ENCODE results near the gene TBC1D22B.
"Not testable (repeated sequence)": the region's sequence is repeated elsewhere in the genome, so short reads cannot be mapped to it uniquely, and the experiment has no call there.

Gene TBC1D22B

GRCh38 chr6:37303091-37303660, 45.6 kb downstream of the TBC1D22B start:
- DNase-seq (ENCODE audit: low read depth in 2 of 2) = no peak

DNA sequence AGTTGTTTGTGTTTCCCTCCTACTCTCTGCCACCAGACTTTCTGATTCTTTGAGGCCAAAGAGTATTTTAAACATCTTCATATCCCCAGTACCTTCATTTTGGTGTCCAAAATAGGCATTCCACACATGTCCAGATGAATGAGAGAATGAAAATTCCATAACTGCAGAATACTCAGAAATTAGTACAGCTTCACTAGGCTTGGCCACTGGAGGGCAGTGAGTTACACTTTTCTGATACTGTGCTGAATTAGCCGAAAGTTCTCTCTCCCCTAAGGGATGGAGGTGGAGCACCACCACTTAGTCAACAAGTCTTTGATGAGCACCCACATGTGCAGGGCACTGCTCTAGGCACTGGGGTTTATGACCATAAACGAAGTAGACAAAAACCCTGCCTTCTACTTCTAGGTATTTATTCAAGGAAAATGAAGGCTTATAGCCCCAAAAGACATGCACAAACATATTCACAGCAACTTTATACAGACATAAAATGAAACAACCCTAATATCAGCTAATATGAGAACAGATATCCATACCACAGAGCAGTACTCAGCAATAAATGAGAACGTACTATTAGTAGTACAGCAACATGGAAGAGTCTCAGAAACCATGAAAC, 46.4 kb downstream of the TBC1D22B start:
- no peak for DNase-seq (ENCODE audit: low read depth in 2 of 2)

DNA sequence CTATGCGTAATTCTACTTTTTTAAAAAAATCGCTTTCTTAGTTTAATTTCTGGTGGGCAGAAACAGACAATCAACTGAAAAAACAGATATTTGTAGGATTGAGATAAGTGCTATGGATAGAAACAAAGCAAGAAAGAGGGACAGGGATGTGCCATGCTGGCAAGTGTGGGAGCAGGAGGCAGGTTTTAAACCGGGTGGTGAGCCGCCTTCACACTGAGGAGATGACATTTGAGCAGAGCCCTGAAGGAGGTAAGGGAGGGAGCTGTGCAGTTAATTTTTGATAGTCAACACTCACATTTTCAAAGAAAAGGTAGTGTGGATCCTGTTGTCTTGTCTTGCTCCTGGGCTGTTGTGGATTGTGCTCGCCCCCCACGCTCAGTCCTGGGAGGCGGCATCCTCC, 47.2 kb downstream of the TBC1D22B start:
- DNase-seq (ENCODE audit: low read depth in 2 of 2) = no peak

GRCh38 chr6:37305841-37306425, 48.4 kb downstream of the TBC1D22B start:
- no peak for DNase-seq (ENCODE audit: low read depth in 2 of 2)

DNA sequence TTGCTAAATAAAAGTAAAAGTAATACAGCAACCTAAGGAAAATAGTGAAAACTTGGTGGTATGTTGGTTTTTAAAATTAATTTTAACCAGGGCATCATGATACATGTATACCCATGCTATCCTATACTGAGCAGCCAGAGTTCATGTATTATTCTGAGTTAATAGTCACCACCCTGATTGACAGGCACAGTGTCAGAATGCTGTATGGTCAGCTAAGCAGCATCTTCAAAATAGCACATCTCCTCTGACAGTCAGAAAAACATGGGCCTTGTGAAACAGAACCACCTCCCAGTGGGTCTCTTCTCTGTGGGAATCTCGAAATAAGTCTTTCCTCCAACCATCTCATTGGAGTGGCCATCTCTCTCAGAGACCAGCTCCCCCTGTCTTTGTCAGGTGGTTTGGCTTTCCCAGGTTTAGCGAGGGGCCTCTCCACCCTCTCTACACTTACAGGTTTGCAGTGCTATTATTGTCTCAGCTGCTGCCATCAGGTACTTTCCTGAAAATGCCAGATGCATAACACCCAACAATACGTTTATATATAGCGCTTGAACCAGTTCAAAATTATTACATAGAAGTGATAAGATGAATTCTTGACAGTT, 49.2 kb downstream of the TBC1D22B start:
- DNase-seq (ENCODE audit: low read depth in 2 of 2) = no peak

- DNase-seq (ENCODE audit: low read depth in 2 of 2) = not testable (repeated sequence)
Observed at GRCh38 chr6:37307484-37307883, 49.9 kb downstream of the TBC1D22B start.

- DNase-seq (ENCODE audit: low read depth in 2 of 2) = no peak
Observed at GRCh38 chr6:37308069-37308815, 50.7 kb downstream of the TBC1D22B start.

DNA sequence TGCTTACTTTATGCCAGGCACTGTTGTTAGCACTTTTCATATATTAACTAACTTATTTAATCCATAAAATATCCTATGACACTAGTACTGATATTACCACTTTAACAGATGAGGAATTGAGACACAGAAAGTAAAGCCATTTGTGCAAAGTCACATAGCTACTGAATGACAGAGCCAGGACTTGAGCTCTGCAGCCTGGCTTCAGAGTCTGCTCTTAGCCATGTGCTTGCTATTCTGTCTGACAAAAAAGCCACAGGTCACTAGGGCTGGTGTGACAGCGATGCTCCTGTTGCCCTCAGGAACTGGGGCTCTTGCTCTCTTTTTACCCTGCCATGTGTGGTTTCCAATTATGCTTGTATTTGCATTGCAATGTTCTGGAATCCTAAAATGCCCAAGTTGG, 51.5 kb downstream of the TBC1D22B start:
- no peak for DNase-seq (ENCODE audit: low read depth in 2 of 2)

GRCh38 chr6:37309692-37310091, 52.1 kb downstream of the TBC1D22B start:
- no peak for DNase-seq (ENCODE audit: low read depth in 2 of 2)

DNA sequence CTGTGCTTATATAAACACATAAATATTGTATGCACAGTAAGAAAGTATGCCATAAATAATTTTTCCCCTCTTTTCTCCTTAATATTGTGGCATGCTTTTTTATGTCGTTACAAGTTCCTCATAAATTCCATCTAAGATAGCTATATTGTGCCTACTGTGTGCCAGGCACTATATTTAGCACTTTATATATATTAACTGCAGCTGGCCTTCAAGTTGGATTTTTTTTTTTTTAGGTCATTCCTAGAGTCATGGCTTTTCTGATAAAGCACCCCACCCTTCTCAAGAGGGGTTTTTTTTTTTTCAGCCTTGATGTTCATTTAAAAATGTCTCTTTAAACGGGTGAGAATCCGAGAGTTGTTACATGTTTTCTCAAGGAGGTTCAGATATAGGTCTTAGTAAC, 53.4 kb downstream of the TBC1D22B start:
- no peak for DNase-seq (ENCODE audit: low read depth in 2 of 2)

GRCh38 chr6:37311741-37312473, 54.3 kb downstream of the TBC1D22B start:
- no peak for DNase-seq (ENCODE audit: low read depth in 2 of 2)

DNA sequence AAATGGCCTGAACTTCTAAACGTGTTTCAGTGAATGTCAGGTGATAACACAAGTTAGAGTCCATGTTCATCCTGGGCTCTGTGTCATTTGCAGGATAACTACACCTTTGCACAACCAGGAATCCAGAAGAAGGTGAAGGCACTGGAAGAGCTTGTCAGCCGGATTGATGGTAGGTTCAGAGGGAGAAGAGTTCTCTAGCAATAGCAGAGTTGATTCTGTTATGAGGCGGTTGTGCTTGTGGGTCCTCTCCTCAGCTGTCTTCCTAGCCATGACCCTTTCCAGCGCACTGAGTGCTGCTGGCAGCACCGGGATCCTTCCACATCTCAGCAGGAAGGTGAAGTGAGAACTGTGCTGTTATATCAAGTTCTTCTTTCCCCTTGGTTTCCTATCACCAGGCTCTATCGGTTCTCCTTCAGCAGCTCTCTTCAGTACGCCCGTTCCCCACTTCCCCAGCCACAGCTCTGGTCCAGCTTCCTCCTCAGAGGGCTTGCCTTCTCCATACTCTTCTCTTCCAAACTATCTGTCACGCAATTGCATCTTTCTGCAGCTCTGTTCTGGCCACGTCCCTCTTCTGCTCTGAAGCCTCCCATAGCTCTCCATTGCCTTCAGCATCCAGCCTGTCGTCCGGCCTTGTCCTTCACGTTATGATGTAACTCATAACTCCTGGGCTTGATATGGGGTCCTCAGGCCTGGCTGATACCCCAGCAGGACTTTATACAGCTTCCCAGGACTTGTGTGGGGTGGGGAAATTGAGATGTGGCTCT, 56.3 kb downstream of the TBC1D22B start:
- DNase-seq (ENCODE audit: low read depth in 2 of 2) = no peak

- no peak for DNase-seq (ENCODE audit: low read depth in 2 of 2)
Observed at GRCh38 chr6:37314487-37315156, 57.0 kb downstream of the TBC1D22B start.

DNA sequence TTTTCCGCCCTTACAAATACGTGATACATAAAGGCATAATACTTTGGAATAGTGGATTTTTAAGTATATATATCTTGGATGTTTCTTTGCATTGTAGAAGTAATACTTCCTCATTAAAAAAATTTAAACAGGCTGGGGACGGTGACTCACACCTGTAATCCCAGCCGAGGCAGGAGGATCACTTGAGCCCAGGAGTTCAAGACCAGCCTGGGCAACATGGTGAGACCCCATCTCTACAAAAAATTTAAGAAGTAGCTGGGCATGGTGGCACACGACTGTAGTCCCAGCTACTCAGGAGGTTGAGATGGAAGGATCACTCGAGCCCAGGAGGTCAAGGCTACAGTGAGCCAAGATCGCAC, 57.6 kb downstream of the TBC1D22B start:
- DNase-seq (ENCODE audit: low read depth in 2 of 2) = no peak

DNA sequence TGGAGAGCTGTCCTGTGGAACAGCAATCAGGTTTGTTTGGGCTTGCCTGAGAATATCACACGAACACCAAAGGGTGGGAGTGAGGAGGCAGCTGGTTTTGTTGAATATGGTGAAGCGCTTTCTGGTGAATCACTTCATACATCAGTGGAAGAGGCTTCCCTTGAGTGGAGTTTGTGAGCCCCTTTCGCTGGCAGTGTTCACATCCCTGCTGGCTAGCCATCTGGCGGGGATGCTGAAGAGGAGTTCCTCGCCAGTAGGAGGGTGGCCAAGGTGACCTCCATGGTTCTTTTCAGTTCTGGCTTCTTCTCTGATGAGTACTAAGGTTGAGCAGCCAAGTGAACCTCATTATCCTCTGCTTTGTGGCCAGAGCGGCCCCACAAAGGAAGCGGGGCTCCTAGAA, 58.5 kb downstream of the TBC1D22B start:
- no peak for DNase-seq (ENCODE audit: low read depth in 2 of 2)

- DNase-seq (ENCODE audit: low read depth in 2 of 2) = no peak
Observed at GRCh38 chr6:37317312-37318038, 59.9 kb downstream of the TBC1D22B start.

- DNase-seq (ENCODE audit: low read depth in 2 of 2) = no peak
Observed at GRCh38 chr6:37319156-37319555, 61.6 kb downstream of the TBC1D22B start.

- DNase-seq (ENCODE audit: low read depth in 2 of 2) = no peak
Observed at GRCh38 chr6:37319856-37320480, 62.4 kb downstream of the TBC1D22B start.

DNA sequence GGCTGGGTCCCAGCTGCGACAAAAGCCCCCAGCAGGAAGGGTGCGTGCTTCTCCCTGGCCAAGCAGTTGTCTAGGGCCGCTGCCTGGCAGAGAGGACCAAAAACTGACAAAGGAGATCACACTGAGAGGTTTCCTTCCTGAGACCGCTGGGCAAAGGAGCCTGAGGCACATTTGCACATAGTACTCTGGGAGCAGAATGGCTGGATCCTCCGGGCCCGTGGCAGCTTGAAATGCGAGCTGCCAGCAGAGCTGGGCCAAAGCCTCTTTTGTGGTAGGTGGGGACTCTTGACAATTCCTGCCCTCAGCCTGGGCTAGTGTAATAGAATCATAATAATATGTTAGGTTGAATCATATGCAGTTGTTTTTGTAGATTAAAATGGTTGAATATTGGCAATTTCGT, 63.1 kb downstream of the TBC1D22B start:
- no peak for DNase-seq (ENCODE audit: low read depth in 2 of 2)
